ENCODE measurements around the gene CD164L2. TPM values are rescaled to one million over a fixed set of nuclear protein-coding genes. Genes with fewer than 3 reads are reported as not detected.

The CD164L2 gene
- total and polyA plus RNA-seq, 12 donors = not detected

GRCh38 chr1:27364696-27365371 is 18.3 kb downstream of the CD164L2 start:
- Histone ChIP-seq H3K9me3 (no peaks in the 10 kb centered on the region), H3K27me3 (no peaks in the 10 kb centered on the region), H3K4me1 (peaks cover 25 to 61% (median 45%) of the 10 kb centered on the region in 9 donors), H3K36me3 (peaks cover 6 to 50% (median 35%) of the 10 kb centered on the region in 9 donors), H3K4me3 (peak overlapping the region; percentile 45 to 90 (median 77)), H3K27ac (peak overlapping the region in 9 of 10 donors; percentile 97 to 100 (median 98))
- no peak for DNase-seq
- no peak for TF ChIP-seq CTCF (IDR thresholded peaks at IDR 0.05)
- intact Hi-C loops (cut with DNase I) = loop anchor here in 3 of 10 donors (5.0 kb wide), 2 partner anchors 38 to 43 kb away; partner anchors contain the start of gene TMEM222 (in 2 of the 3)
- ATAC-seq = no peak
- 76 to 81% methylated on average over 11 of the region's 11 CpGs for WGBS, 2 donors

- intact Hi-C loops (cut with DNase I) = loop anchor here in 1 of 10 donors (5.0 kb wide), 1 partner anchor 37 kb away; no protein-coding TSS in a partner anchor
- peak overlapping the region in 3 of 10 donors; percentile 97 to 100 (median 99) for H3K27ac ChIP-seq
- H3K27me3 ChIP-seq = no peaks in the 10 kb centered on the region
- peaks cover 25 to 55% (median 38%) of the 10 kb centered on the region in 9 donors for H3K4me1 ChIP-seq
- peak overlapping the region in 6 of 10 donors; percentile 59 to 90 (median 78) for H3K4me3 ChIP-seq
- H3K9me3 ChIP-seq = no peaks in the 10 kb centered on the region
- WGBS, 2 donors = 89 to 91% methylated on average over 26 of the region's 26 CpGs
- no peak for DNase-seq
- TF ChIP-seq CTCF (IDR thresholded peaks at IDR 0.05) = no peak
- H3K36me3 ChIP-seq = peaks cover 6 to 58% (median 42%) of the 10 kb centered on the region in 9 donors
- no peak for ATAC-seq
Measured at GRCh38 chr1:27363766-27364695, 19.1 kb downstream of the CD164L2 start.

- no peaks in the 10 kb centered on the region for H3K9me3 ChIP-seq
- intact Hi-C loops (cut with DNase I) = loop anchor here in 1 of 10 donors (5.0 kb wide), 1 partner anchor 34 kb away; no protein-coding TSS in a partner anchor
- no peak overlapping the region for H3K27ac ChIP-seq
- DNase-seq = no peak
- H3K36me3 ChIP-seq = peaks cover 11 to 83% (median 61%) of the 10 kb centered on the region in 9 donors
- peaks cover 12 to 42% (median 22%) of the 10 kb centered on the region in 9 donors for H3K4me1 ChIP-seq
- TF ChIP-seq CTCF (IDR thresholded peaks at IDR 0.05) = no peak
- H3K4me3 ChIP-seq = no peak overlapping the region
- ATAC-seq = no peak
- WGBS, 2 donors = 95 to 98% methylated on average over 8 of the region's 8 CpGs
- no peaks in the 10 kb centered on the region for H3K27me3 ChIP-seq
Measured at GRCh38 chr1:27361553-27361952, 21.6 kb downstream of the CD164L2 start.

- no peak for TF ChIP-seq CTCF (IDR thresholded peaks at IDR 0.05)
- 87 to 88% methylated on average over 21 of the region's 21 CpGs for WGBS, 2 donors
- DNase-seq (no peak), ATAC-seq (no peak)
- H3K9me3 ChIP-seq = no peaks in the 10 kb centered on the region
- H3K27ac ChIP-seq = no peak overlapping the region
- H3K36me3 ChIP-seq = peaks cover 13 to 88% (median 64%) of the 10 kb centered on the region in 9 donors
- peak overlapping the region in 4 of 10 donors; percentile 41 to 50 (median 46) for H3K4me3 ChIP-seq
- intact Hi-C loops (cut with DNase I) = loop anchor here in 1 of 10 donors (5.0 kb wide), 1 partner anchor 34 kb away; no protein-coding TSS in a partner anchor
- peaks cover 12 to 43% (median 22%) of the 10 kb centered on the region in 9 donors for H3K4me1 ChIP-seq
- no peaks in the 10 kb centered on the region for H3K27me3 ChIP-seq
Measured at GRCh38 chr1:27361044-27361402, 22.1 kb downstream of the CD164L2 start.

Measured in heart right ventricle (tissue), 16 donors.